Activated CD4-positive, CD25-positive, alpha-beta regulatory T cell treated with anti-CD3 and anti-CD28 coated beads, Interleukin-2, amount 50 U/mL, for 16 hours (primary cell): ENCODE results near the gene PHF20.
"Not testable (repeated sequence)": the region's sequence is repeated elsewhere in the genome, so short reads cannot be mapped to it uniquely, and the experiment has no call there.

Experiments used
- DNase-seq: peaks from one replicate; pipeline ENCODE4 v3.0.0-alpha.2; 2020; ENCODE audit warnings: low read depth, low spot score

The PHF20 gene

DNA sequence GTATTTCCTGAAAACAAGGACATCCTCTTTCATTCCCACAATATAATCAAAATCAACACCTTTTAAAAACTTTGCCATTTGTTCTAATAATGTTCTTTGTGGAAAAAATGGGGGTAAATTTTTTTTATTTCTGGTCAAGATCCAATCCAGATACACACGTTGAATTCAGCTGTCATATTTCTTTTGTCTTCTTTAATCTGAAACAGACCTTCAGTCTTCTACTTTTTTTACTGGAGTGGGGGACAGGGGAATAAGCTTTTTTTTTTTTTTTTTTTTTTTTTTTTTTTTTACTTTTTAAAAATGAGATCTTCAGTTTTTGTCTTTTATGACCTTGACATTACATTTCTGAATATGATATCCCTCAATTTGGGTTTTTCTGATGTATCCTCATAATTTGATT is 113.4 kb downstream of the PHF20 start:
- DNase-seq = no peak

- no peak for DNase-seq
Observed at GRCh38 chr20:35886537-35886936, 114.7 kb downstream of the PHF20 start.

DNA sequence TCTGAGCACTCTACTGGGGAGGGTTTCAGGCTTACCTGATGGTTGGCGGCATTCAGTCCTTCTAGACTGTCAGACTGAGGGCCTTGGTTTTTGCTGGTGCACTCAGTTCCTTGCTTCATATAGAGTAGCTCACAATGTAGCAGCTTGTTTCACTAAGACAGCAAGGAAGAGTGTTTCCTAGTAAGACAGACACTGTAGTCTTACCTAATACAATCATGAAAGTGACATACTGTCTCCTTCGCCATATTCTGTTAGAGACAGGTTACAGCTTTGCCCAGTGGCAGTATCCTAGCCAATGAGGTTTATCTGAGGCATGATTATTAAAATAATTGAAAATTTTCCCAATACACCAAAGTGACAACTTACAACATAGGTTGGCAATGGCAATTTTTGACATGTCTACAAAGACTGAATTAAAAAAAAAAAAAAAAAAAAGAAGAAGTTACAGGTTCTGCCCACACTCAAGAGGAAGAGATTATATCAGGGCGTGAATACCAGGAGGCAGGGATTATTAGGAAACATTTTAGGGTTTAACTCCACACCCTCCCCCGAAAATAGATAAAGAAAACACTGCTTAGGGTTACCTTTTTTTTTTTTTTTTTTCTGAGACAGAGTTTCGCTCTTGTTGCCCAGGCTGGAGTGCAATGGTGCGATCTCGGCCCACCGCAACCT is 115.7 kb downstream of the PHF20 start:
- no peak for DNase-seq

- no peak for DNase-seq
Observed at GRCh38 chr20:35888657-35889056, 116.8 kb downstream of the PHF20 start.

DNA sequence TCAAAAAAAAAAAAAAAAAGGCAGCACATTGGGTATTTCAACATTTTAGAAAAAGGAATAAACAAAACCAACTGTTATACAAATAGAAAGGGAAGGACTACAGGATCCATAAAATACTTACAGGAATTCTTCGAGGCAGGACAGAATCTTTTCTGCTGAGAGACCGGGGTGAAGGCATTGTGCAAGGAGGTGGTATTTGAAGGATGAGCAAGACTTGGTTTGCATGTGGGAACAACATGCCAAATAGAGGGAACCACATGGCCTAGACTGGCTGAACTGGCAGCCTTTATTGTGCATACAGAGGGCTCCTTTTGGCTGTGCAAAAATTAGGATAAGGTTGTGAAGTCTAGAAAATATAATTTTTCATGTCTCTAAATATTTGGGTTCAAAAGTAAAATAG is 119.6 kb downstream of the PHF20 start:
- DNase-seq = no peak

GRCh38 chr20:35892871-35893270 is 121.1 kb downstream of the PHF20 start:
- DNase-seq = no peak

DNA sequence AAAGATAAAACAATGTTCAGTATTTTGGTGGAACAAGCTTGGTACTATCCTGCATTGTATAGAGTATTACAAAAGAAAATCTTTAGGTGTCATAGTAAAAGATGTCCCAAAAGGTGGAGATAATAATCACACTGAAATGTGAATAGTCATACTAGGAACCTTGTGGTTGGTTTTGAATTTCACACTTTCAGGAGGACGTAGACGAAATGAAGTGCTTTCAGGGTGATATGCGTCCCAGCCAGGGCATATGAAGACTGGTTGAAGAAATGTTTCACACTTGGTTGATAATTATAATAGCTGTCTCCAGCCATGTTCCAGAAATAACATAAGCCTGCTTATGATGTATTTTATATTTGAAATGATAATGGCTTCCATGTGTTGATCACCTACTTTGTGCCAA is 122.1 kb downstream of the PHF20 start:
- DNase-seq = no peak

GRCh38 chr20:35895516-35895915 is 123.7 kb downstream of the PHF20 start:
- not testable (repeated sequence) for DNase-seq

DNA sequence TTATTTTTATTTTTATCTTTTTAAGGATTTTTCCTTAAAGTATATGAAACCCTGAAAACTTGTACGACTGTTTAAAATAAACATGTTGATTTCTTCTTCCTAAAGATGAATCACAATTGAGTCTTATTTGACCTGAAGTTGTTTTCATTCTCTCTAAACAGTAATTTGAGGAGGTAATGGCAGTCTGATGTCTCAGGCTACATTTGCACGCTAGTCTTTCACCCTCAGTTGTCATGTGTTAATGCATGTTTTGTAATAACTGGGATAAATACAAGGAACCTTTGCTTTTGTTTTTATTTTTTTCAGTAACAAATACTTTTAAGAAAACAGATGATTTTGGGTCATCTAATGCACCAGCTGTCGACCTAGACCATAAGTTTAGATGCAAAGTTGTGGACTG is 127.2 kb downstream of the PHF20 start:
- no peak for DNase-seq

DNA sequence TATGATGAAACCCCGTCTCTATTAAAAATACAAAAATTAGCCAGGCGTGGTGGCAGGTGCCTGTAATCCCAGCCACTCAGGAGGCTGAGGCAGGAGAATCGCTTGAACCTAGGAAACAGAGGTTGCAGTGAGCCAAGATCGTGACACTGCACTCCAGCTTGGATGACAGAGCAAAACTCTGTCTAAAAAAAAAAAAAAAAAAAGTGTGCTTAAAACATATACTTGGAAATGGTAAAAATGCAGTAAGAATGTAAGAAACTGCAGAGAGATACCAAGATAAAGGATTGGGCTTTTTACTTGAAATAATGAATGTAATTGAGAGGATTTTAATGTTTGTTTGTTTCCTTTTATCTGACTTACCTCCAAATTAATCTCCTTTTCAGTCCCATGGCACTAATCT is 129.4 kb downstream of the PHF20 start:
- not testable (repeated sequence) for DNase-seq

GRCh38 chr20:35901678-35902544 is 130.1 kb downstream of the PHF20 start:
- no peak for DNase-seq

DNA sequence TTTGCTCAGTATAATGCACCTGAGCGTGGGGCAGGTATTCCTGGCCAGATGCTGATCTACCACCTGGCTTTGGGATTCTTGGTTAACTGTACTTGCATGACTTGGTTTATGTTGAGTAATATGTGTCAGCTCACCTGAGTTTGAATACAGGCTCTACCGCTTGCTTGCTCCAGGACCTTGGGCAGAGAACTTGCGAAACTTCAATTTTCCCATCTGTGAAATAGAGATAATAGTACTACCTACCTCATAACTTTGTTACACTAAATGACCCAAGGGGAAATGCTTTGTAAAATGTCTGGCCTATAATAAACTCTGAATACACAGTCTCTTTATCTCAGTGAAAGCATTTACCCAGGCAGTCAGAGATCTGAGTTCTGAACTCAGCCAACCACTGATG is 130.7 kb downstream of the PHF20 start:
- DNase-seq = no peak

- no peak for DNase-seq
Observed at GRCh38 chr20:35903843-35904242, 132.0 kb downstream of the PHF20 start.

- DNase-seq = no peak
Observed at GRCh38 chr20:35904982-35905663, 133.3 kb downstream of the PHF20 start.

GRCh38 chr20:35907017-35907701 is 135.3 kb downstream of the PHF20 start:
- DNase-seq = no peak

- DNase-seq = no peak
Observed at GRCh38 chr20:35908007-35908406, 136.2 kb downstream of the PHF20 start.

DNA sequence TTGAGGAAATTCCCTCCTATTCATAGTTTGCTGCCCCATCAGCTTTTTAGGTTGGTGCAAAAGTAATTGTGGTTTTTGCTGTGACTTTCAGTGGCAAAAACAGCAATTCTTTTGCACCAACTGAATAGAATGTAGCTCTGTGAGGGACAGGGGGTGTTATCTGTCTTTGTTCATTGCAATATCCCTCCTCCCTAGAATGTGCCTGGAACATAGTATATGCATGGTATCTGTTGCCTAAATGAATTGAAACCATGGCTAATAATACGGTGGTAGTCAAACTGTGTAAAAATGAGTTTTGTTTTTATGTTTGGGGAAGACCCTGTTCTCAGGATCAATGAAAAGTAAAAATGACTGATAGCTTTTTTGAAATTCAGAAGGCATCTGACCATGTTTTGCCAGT is 137.4 kb downstream of the PHF20 start:
- no peak for DNase-seq

- DNase-seq = no peak
Observed at GRCh38 chr20:35909796-35910195, 138.0 kb downstream of the PHF20 start.

DNA sequence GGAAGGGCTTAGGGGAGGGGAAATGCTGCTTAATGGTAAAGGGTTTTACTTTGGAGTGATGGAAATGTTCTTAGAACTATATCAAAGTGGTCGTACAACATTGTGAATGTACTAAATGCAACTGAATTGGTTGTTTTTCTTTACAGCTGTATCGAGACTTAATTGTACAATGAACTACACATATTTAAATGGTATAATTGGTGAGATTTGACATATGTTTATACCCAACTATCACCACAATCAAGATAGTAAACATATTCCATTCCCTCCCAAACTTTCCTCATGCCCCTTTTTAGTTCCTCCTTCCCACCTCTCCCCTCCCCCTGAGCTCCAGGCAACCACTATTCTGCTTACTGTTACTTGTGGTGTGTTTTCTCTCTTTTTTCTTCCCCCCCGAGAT is 138.4 kb downstream of the PHF20 start:
- no peak for DNase-seq

- no peak for DNase-seq
Observed at GRCh38 chr20:35912881-35913280, 141.1 kb downstream of the PHF20 start.

- no peak for DNase-seq
Observed at GRCh38 chr20:35917077-35917476, 145.3 kb downstream of the PHF20 start.

DNA sequence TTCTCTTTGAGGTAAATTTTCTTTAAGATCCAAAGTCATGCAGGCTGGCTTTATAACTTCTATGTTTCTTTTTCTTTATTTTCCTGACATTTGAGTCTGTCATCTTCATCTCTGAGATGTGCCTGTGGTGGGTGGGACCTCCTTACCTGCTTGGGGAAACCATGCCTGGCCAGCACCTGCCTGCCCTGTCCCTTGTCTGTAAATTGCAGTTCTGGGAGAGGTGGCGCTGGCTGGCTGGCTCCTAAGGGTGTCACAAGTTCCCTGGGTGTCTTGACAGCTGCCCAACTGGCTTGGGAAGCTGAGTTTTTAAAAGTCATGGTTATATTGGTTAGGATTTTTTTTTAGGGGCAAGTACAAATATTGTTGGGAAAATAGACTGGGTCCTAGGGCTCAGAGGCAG is 146.2 kb downstream of the PHF20 start:
- no peak for DNase-seq
